SK-N-SH (cell line): ENCODE measurements around the gene SLC51A. TPM values are rescaled to one million over a fixed set of nuclear protein-coding genes. Genes with fewer than 3 reads are reported as not detected.
A peak's percentile ranks its signal among the peaks of the same experiment; 100 is the strongest.

ENCODE experiments used
- CTCF ChIA-PET: fragments of 300-600, 350-600 bp; formaldehyde crosslinking; extraction: SDS; loops from one replicate; lab custom pipeline; 2021; lab: Yijun Ruan, JAX
- POLR2A ChIA-PET: fragments of 350-600 bp; sonication (Branson Sonifier 250); formaldehyde crosslinking; extraction: SDS; loops from one replicate; lab custom pipeline; 2020; ENCODE audit warnings: antibody characterized with exemption, inconsistent platforms; lab: Yijun Ruan, JAX
- DNase-seq: peaks from one replicate; pipeline ENCODE4 v3.0.0; 2012
- H2AFZ ChIP-seq: fragments of 200-600 bp; sonication (generic); 2 replicates; pipeline ENCODE4 v1.8.1; 2016; ENCODE audit warnings: antibody characterized with exemption, mild to moderate bottlenecking, low read depth
- H3F3A ChIP-seq: fragments of 200-600 bp; sonication (generic); replicated peaks from 2 replicates; pipeline ENCODE3; 2016; ENCODE audit warnings: antibody characterized with exemption, mild to moderate bottlenecking; ENCODE audit not compliant: insufficient read depth
- H3K27ac ChIP-seq, 2 experiments: fragments of 200-500 bp in 1 of 2; fragments of 200-600 bp in 1 of 2; sonication (Bioruptor generic) in 1 of 2; sonication (generic), shearing (Covaris generic) in 1 of 2; 2 replicates each; pipeline versions ENCODE4 v1.5.1 to v1.6.1; 2014 to 2016; ENCODE audit warnings: low read depth in 2 of 2, inconsistent platforms in 1 of 2, low read length in 1 of 2, mild to moderate bottlenecking in 1 of 2, mixed read lengths in 1 of 2
- H3K27me3 ChIP-seq: fragments of 200-600 bp; sonication (generic), shearing (Covaris generic); 2 replicates; pipeline ENCODE4 v1.6.1; 2016; ENCODE audit warnings: mixed run types; ENCODE audit not compliant: insufficient read depth
- H3K36me3 ChIP-seq, 2 experiments: fragments of 200-500 bp in 1 of 2; fragments of 200-600 bp in 1 of 2; sonication (Bioruptor generic) in 1 of 2; sonication (generic) in 1 of 2; replicated peaks in 1 of 2; 2 replicates each; pipeline versions ENCODE3 to v1.5.1; 2014 to 2016; ENCODE audit warnings: low read length in 1 of 2, mild to moderate bottlenecking in 1 of 2; ENCODE audit not compliant: insufficient read depth in 2 of 2, control insufficient read depth in 1 of 2
- H3K4me1 ChIP-seq, 2 experiments: fragments of 200-500 bp in 1 of 2; fragments of 200-600 bp in 1 of 2; sonication (Bioruptor generic) in 1 of 2; sonication (generic), shearing (Covaris generic) in 1 of 2; 2 replicates each; pipeline versions ENCODE4 v1.5.1 to v1.6.1; 2014 to 2016; ENCODE audit warnings: low read depth in 1 of 2, low read length in 1 of 2, mixed run types in 1 of 2; ENCODE audit not compliant: insufficient read depth in 2 of 2, control insufficient read depth in 1 of 2
- H3K4me2 ChIP-seq: fragments of 200-600 bp; sonication (generic), shearing (Covaris generic); 2 replicates; pipeline ENCODE4 v1.6.1; 2017; ENCODE audit warnings: mixed run types
- H3K4me3 ChIP-seq, 2 experiments: fragments of 200-500 bp in 1 of 2; fragments of 200-600 bp in 1 of 2; sonication (Bioruptor generic) in 1 of 2; sonication (generic), shearing (Covaris generic) in 1 of 2; 2 replicates each; pipeline versions ENCODE4 v1.5.1 to v1.8.1; 2014 to 2016; ENCODE audit warnings: low read depth in 2 of 2, inconsistent platforms in 1 of 2, low read length in 1 of 2, mild to moderate bottlenecking in 1 of 2, mixed read lengths in 1 of 2, moderate library complexity in 1 of 2
- H3K79me2 ChIP-seq: fragments of 200-600 bp; sonication (generic); 2 replicates; pipeline ENCODE4 v1.8.1; 2017; ENCODE audit warnings: mild to moderate bottlenecking; ENCODE audit not compliant: insufficient read depth
- H3K9ac ChIP-seq: fragments of 200-600 bp; sonication (generic); 2 replicates; pipeline ENCODE4 v1.6.1; 2017; ENCODE audit warnings: mixed run types
- H3K9me2 ChIP-seq: fragments of 200-600 bp; sonication (generic); 2 replicates; pipeline ENCODE4 v1.6.1; 2017; ENCODE audit warnings: mixed run types
- H3K9me3 ChIP-seq: fragments of 200-600 bp; sonication (generic); 2 replicates; pipeline ENCODE4 v1.6.1; 2017; ENCODE audit warnings: mixed run types, mild to moderate bottlenecking, moderate library complexity
- H4K20me1 ChIP-seq: fragments of 200-600 bp; sonication (generic); 2 replicates; pipeline ENCODE4 v1.6.1; 2017; ENCODE audit warnings: mild to moderate bottlenecking, mixed run types; ENCODE audit not compliant: insufficient read depth
- ELF1 ChIP-seq: IDR thresholded peaks from 2 replicates; pipeline ENCODE4 v1.4.0; 2012
- EP300 ChIP-seq, 2 experiments: IDR thresholded peaks; 2 replicates each; pipeline versions ENCODE4 v1.4.0 to v1.6.1; 2012; ENCODE audit warnings: borderline replicate concordance in 1 of 2, low read depth in 1 of 2, low read length in 1 of 2
- EZH2phosphoT487 ChIP-seq: fragments of 200-600 bp; sonication (generic); IDR thresholded peaks from 2 replicates; pipeline ENCODE4 v1.6.1; 2017; ENCODE audit warnings: low read depth, mixed run types, mild to moderate bottlenecking, antibody characterized with exemption, moderate library complexity, borderline replicate concordance
- FOSL2 ChIP-seq: IDR thresholded peaks from 2 replicates; pipeline ENCODE4 v1.4.0; 2012; ENCODE audit warnings: low read depth, mild to moderate bottlenecking, moderate library complexity, borderline replicate concordance
- FOXJ3 ChIP-seq: sonication (generic); formaldehyde crosslinking; IDR thresholded peaks from 2 replicates; pipeline ENCODE4 v1.5.1; 2020; ENCODE audit warnings: mild to moderate bottlenecking, missing genetic modification reagents
- FOXM1 ChIP-seq: IDR thresholded peaks from 2 replicates; pipeline ENCODE4 v1.4.0; 2012; ENCODE audit warnings: low read depth, mild to moderate bottlenecking
- GABPA ChIP-seq: IDR thresholded peaks from 2 replicates; pipeline ENCODE4 v1.4.0; 2012; ENCODE audit warnings: low read depth, mild to moderate bottlenecking
- GATA2 ChIP-seq: sonication (generic); formaldehyde crosslinking; IDR thresholded peaks from 2 replicates; pipeline ENCODE4 v1.5.0; 2020; ENCODE audit warnings: mild to moderate bottlenecking, missing genetic modification reagents
- MAX ChIP-seq: IDR thresholded peaks from 2 replicates; pipeline ENCODE4 v1.4.0; 2012; ENCODE audit warnings: low read depth
- MEF2A ChIP-seq: IDR thresholded peaks from 2 replicates; pipeline ENCODE4 v1.4.0; 2012; ENCODE audit warnings: low read depth, borderline replicate concordance
- PBX3 ChIP-seq: IDR thresholded peaks from 2 replicates; pipeline ENCODE4; 2012
- RAD21 ChIP-seq: IDR thresholded peaks from 2 replicates; pipeline ENCODE4 v1.6.1; 2012; ENCODE audit warnings: mild to moderate bottlenecking, low read length
- RCOR1 ChIP-seq: fragments of 150-350 bp; IDR thresholded peaks from 2 replicates; pipeline ENCODE4 v1.6.1; 2017; ENCODE audit warnings: antibody characterized with exemption, low read length
- RFX5 ChIP-seq: IDR thresholded peaks from 2 replicates; pipeline ENCODE4 v1.6.1; 2012; ENCODE audit warnings: mild to moderate bottlenecking, improper control_type of control experiment, low read length
- RXRA ChIP-seq: IDR thresholded peaks from 2 replicates; pipeline ENCODE4 v1.4.0; 2012; ENCODE audit warnings: low read depth, mild to moderate bottlenecking, borderline replicate concordance
- SIN3A ChIP-seq: IDR thresholded peaks from 2 replicates; pipeline ENCODE4 v1.6.1; 2012; ENCODE audit warnings: low read depth, mild to moderate bottlenecking, low read length, moderate library complexity, borderline replicate concordance
- TCF12 ChIP-seq: IDR thresholded peaks from 2 replicates; pipeline ENCODE4 v1.4.0; 2012
- USF1 ChIP-seq: IDR thresholded peaks from 2 replicates; pipeline ENCODE4 v1.4.0; 2012; ENCODE audit warnings: low read depth, borderline replicate concordance
- YY1 ChIP-seq: IDR thresholded peaks from 2 replicates; pipeline ENCODE4 v1.4.0; 2012; ENCODE audit warnings: low read depth, mild to moderate bottlenecking
- WGBS: methylation state at CpG from one replicate; pipeline ENCODE4 v1.1.6; 2017; ENCODE audit warnings: low lambda C conversion rate; 5-methylcytosine and 5-hydroxymethylcytosine counted together
- polyA plus RNA-seq, 3 experiments: library from polyadenylated mRNA; depleted of rRNA; stranded (reverse); fragments of >200 nt; gene quantifications; 2 replicates each; pipeline ENCODE4 v1.2.3, GENCODE V29; 2012
- TF ChIP-seq, protein P1 (sequence below): fragments of 150-350 bp; IDR thresholded peaks from 2 replicates; pipeline ENCODE4 v1.6.1; 2017; ENCODE audit warnings: antibody characterized with exemption, low read length, low read depth, borderline replicate concordance

SLC51A gene
- polyA plus RNA-seq, 1 of the 3 experiments (the other 2 are of a cell fraction): not detected

DNA sequence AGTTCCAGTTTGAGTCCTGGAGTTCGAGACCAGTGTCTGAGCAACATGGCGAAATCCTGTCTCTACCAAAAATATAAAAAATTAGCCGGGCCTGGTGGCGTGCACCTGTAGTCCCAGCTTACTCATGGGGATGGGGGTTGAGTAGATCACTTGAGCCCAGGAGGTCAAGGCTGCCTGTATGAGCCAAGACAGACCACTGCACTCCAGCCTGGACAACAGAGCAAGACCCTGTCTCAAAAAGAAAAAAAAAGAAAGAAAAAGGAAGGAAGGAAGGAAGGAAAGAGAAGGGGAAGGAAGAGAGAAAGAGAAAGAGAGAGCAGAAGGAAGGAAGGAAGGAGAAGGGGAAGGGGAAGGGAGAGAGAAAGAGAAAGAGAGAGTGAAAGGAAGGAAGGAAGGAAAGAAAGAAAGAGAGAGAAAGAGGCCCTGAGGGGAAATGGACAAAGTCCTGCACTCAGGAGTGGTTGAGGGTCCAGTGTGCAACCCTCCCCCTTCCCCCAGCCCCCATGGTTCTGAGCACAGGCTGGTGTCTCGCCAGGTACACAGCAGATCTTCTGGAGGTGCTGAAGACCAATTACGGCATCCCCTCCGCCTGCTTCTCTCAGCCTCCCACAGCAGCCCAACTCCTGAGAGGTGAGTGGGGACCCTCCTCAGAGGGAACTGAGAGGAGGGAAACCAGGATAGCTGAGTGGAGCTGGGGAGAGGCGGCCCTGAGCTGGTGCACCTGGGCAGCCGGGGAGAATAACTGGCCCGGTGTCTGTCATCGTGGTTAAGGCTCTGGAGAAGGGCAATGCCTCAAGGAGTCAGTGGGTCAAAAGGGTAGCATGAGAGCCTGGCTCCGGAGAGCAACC lies 1.2 kb downstream of the SLC51A start (continued):
- TF ChIP-seq MAX (no peak), SIN3A (no peak), EZH2phosphoT487 (no peak), FOXJ3 (CRISPR knock-in tag) (no peak), ELF1 (no peak), RCOR1 (no peak)
- TF ChIP-seq, protein P1, sequence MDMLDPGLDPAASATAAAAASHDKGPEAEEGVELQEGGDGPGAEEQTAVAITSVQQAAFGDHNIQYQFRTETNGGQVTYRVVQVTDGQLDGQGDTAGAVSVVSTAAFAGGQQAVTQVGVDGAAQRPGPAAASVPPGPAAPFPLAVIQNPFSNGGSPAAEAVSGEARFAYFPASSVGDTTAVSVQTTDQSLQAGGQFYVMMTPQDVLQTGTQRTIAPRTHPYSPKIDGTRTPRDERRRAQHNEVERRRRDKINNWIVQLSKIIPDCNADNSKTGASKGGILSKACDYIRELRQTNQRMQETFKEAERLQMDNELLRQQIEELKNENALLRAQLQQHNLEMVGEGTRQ: no peak
- TF ChIP-seq, all 33 proteins: peak for 0

DNA sequence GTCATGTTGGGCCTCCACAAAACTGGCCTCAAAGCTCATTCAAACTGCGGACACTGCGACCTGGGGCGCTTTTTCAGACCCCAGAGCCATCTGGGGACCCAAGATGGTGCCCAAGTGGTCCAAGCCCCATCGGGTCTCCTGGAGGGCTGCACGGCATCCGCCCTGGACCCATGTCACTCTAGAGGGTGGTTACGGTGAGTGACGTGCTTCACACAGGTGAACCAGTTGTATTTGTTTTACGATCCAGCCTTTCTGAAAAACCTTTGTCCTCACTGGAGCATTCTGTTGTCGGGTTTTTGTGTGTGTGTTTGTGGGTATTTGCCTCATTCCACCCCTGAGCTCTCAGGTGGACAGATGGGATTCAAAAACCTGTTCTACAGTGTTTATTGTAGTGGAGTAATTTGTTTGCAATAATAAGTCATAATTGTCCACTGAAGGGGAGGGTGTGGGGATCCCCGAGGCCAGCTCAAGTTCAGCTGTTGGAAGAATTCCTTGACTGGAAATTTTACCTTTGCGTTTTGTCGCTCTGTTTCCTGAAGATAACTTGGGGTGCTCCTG lies 1.9 kb downstream of the SLC51A start:
- ChIA-PET CTCF (interaction anchor here (1.0 to 2.3 kb wide), 4 partner anchors 11 to 319 kb away, joined by 3 to 9 read pairs (median 3); no protein-coding TSS in a partner anchor), POLR2A (no interaction called here)
- H3K4me3 ChIP-seq: no peak overlapping the region

More for the DNA sequence above, 1.9 kb downstream of the SLC51A start:
- DNase-seq: no peak
- Histone ChIP-seq H3K9me3 (no peaks in the 10 kb centered on the region), H3K79me2 (no peaks in the 10 kb centered on the region), H3K27me3 (no peaks in the 10 kb centered on the region), H3K9me2 (no peaks in the 10 kb centered on the region), H3K27ac (peak overlapping the region in 1 of 2 experiments; percentile 14; a peak in 1 of 4 replicates), H3K9ac (no peak overlapping the region), H2AFZ (no peak overlapping the region), H4K20me1 (no peaks in the 10 kb centered on the region), H3K4me1 (peaks cover 0 to 17% of the 10 kb centered on the region in 2 experiments; a peak in 1 of 4 replicates), H3F3A (no peaks in the 10 kb centered on the region), H3K4me2 (no peak overlapping the region), H3K36me3 (no peaks in the 10 kb centered on the region)
- 91% methylated on average over 10 of the region's 13 CpGs for WGBS
- TF ChIP-seq RAD21 (no peak), TCF12 (no peak), PBX3 (no peak), YY1 (no peak), RFX5 (no peak), MEF2A (no peak), FOXM1 (no peak), GATA2 (CRISPR knock-in tag) (no peak), USF1 (no peak), RXRA (no peak), FOSL2 (no peak), GABPA (no peak), EP300 (IDR thresholded peaks at IDR 0.05; ENCODE audit: borderline replicate concordance in 1 of 2, low read depth in 1 of 2, low read length in 1 of 2) (no peak), SIN3A (no peak), RCOR1 (no peak)
- TF ChIP-seq, protein P1: no peak
